Mammary epithelial cell (primary cell): ENCODE data around the gene INPP5A.

Experiments
- EZH2 ChIP-seq: IDR thresholded peaks from 2 replicates; pipeline ENCODE4 v1.6.1; 2012; ENCODE audit warnings: low read length, inconsistent platforms, borderline replicate concordance
- TF ChIP-seq, protein P1 (sequence below), 2 donors: IDR thresholded peaks in 1 of 2; conservative IDR thresholded peaks in 1 of 2; 2 replicates each; pipeline ENCODE4 v1.5.1; 2011 to 2012; ENCODE audit warnings: inconsistent platforms in 2 of 2, low read length in 2 of 2, mild to moderate bottlenecking in 2 of 2, control low read depth in 1 of 2, low read depth in 1 of 2; ENCODE audit not compliant: insufficient read depth in 1 of 2; ENCODE audit errors: extremely low read depth in 1 of 2

DNA sequence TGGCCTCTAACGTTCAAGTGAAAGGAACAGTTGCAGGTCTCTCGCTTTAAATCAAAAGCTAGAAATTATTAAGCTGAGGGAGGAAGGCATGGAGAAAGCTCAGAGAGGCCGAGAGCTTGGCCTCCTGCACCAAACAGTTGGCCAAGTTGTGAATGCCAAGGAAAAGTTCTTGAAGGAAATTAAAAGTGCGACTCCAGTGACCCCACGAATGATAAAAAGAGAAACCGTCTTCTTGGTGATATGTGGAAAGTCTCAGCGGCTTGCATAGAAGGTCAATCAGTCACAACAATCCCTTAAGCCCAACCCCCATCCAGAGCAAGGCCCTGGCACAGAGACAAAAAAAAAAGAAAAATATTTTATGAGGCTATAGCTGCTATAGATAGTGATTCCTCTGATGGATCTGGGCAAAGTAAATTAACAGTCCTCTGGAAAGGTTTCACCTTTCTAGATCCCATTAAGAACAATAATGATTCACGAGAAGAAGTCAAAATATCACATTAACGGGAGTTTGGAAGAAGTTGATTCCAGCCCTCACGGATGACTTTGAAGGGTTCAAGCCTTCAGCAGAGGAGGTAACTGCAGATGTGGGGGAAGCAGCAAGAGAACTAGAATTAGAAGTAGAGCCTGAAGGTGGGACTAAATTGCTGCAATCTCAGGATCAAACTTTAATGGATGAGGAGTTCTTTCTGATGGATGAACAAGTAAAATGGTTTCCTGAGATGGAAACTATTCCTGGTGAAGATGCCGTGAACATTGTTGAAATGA, 42.5 kb upstream of the INPP5A start:
- TF ChIP-seq, protein P1, sequence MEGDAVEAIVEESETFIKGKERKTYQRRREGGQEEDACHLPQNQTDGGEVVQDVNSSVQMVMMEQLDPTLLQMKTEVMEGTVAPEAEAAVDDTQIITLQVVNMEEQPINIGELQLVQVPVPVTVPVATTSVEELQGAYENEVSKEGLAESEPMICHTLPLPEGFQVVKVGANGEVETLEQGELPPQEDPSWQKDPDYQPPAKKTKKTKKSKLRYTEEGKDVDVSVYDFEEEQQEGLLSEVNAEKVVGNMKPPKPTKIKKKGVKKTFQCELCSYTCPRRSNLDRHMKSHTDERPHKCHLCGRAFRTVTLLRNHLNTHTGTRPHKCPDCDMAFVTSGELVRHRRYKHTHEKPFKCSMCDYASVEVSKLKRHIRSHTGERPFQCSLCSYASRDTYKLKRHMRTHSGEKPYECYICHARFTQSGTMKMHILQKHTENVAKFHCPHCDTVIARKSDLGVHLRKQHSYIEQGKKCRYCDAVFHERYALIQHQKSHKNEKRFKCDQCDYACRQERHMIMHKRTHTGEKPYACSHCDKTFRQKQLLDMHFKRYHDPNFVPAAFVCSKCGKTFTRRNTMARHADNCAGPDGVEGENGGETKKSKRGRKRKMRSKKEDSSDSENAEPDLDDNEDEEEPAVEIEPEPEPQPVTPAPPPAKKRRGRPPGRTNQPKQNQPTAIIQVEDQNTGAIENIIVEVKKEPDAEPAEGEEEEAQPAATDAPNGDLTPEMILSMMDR (conservative IDR thresholded peaks at IDR 0.05 in 1 of 2, IDR thresholded peaks at IDR 0.05 in 1 of 2; ENCODE audit: extremely low read depth in 1 of 2, insufficient read depth in 1 of 2, low read depth in 1 of 2, low read length in 2 of 2): no peak
- TF ChIP-seq EZH2: no peak
